Breast epithelium (tissue), 3 donors: Measurements from ENCODE around the gene THSD4.

Experiments used
- POLR2AphosphoS5 ChIP-seq, 3 donors: sonication (generic); formaldehyde crosslinking; IDR thresholded peaks; one replicate each; pipeline ENCODE4 v1.6.1; 2017; ENCODE audit warnings: antibody characterized with exemption in 3 of 3
- TF ChIP-seq, protein P1 (sequence below), 3 donors: fragments of 450-650 bp; IDR thresholded peaks; one replicate each; pipeline ENCODE4 v1.5.1; 2016 to 2017; ENCODE audit warnings: antibody characterized with exemption in 3 of 3, mild to moderate bottlenecking in 3 of 3, moderate library complexity in 3 of 3

DNA sequence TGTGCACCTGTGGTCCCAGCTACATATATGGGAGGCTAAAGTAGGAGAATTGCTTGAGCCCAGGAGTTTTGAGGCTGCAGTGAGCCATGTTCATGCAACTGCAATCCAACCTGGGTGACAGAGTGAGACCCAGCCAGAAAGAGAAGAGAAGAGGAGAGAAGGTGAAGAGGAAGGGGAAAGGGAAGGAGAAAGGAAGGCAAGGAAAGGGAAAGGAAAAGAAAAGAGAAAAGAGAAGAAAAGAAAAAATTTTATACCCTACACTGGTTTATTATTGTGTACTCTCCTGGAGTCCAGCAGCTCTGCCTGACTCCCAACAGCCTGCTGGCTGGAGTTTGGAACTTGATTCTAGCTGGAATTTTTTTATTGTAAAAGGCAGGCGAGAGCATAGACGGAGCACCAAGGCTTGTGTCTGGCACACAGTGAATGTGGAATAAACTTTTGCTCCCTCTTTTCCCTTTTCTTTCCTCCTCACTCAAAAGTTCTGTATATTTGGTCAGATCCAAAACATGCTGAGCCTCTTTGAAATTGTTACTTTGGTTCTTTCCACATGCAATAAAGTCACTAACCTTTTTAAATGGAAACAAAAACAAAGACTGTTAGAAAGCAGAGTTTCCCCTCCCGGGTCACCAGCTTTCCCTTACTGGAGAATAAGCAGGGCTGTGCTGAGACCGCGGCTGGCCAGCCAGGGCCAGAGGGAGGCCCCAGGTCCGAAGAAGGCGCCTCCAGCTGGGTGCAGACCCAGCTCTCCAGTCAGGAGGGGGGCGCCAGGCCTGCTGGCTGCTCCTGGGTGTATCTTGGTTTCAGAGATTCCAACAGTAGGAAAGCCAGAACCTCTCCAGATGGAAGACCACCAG, 9.9 kb downstream of the THSD4 start:
- TF ChIP-seq, protein P1, sequence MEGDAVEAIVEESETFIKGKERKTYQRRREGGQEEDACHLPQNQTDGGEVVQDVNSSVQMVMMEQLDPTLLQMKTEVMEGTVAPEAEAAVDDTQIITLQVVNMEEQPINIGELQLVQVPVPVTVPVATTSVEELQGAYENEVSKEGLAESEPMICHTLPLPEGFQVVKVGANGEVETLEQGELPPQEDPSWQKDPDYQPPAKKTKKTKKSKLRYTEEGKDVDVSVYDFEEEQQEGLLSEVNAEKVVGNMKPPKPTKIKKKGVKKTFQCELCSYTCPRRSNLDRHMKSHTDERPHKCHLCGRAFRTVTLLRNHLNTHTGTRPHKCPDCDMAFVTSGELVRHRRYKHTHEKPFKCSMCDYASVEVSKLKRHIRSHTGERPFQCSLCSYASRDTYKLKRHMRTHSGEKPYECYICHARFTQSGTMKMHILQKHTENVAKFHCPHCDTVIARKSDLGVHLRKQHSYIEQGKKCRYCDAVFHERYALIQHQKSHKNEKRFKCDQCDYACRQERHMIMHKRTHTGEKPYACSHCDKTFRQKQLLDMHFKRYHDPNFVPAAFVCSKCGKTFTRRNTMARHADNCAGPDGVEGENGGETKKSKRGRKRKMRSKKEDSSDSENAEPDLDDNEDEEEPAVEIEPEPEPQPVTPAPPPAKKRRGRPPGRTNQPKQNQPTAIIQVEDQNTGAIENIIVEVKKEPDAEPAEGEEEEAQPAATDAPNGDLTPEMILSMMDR (IDR thresholded peaks at IDR 0.05) = no peak
- no peak for TF ChIP-seq POLR2AphosphoS5 (IDR thresholded peaks at IDR 0.05)
